OCI-LY7 (cell line): ENCODE data around the gene CFAP77. TPM values are rescaled to one million over a fixed set of nuclear protein-coding genes. Genes with fewer than 3 reads are reported as not detected.
A peak's percentile ranks its signal among the peaks of the same experiment; 100 is the strongest.

ENCODE experiments used
- BruUV-seq: library from RNA; stranded (reverse); fragments of 400-500 nt; replicated peaks from 2 replicates; lab custom pipeline; 2021; lab: Mats Ljungman, UMichigan
- CTCF ChIA-PET: fragments of 300-600 bp; sonication (Branson Sonifier 250); formaldehyde crosslinking; loops from one replicate; lab custom pipeline; 2022; ENCODE audit warnings: antibody characterized with exemption; ENCODE audit not compliant: unreplicated experiment; lab: Charles Lee
- POLR2A ChIA-PET: fragments of 300-600 bp; sonication (Branson Sonifier 250); formaldehyde crosslinking; loops from one replicate; lab custom pipeline; 2022; ENCODE audit warnings: antibody characterized with exemption; lab: Charles Lee
- DNase-seq: peaks from one replicate; pipeline ENCODE4 v3.0.0-alpha.2; 2015; ENCODE audit warnings: low spot score
- H2AFZ ChIP-seq: fragments of 200-600 bp; sonication (generic), shearing (Covaris generic); 2 replicates; pipeline ENCODE4 v1.6.1; 2014; ENCODE audit warnings: mild to moderate bottlenecking, antibody characterized with exemption, low read length, moderate library complexity
- H3K27ac ChIP-seq: fragments of 200-600 bp; sonication (generic); 2 replicates; pipeline ENCODE4 v1.5.1; 2014; ENCODE audit warnings: mixed run types, low read depth, mild to moderate bottlenecking, moderate library complexity, low read length, inconsistent platforms; ENCODE audit not compliant: poor library complexity, severe bottlenecking
- H3K36me3 ChIP-seq: fragments of 200-600 bp; sonication (generic); 2 replicates; pipeline ENCODE4 v1.6.1; 2014; ENCODE audit warnings: mild to moderate bottlenecking, antibody characterized with exemption, low read length, moderate library complexity, mixed read lengths; ENCODE audit not compliant: insufficient read depth
- H3K4me1 ChIP-seq: fragments of 200-600 bp; sonication (generic); 2 replicates; pipeline ENCODE4 v1.5.1; 2014; ENCODE audit warnings: mild to moderate bottlenecking, low read length; ENCODE audit not compliant: insufficient read depth, poor library complexity, severe bottlenecking
- H3K4me2 ChIP-seq: fragments of 200-600 bp; sonication (generic); 2 replicates; pipeline ENCODE4 v1.6.1; 2014; ENCODE audit warnings: mild to moderate bottlenecking, low read length
- H3K4me3 ChIP-seq: fragments of 200-600 bp; sonication (generic); 2 replicates; pipeline ENCODE4 v1.5.1; 2014; ENCODE audit warnings: mild to moderate bottlenecking, low read depth, low read length; ENCODE audit not compliant: poor library complexity, severe bottlenecking
- H3K79me2 ChIP-seq: fragments of 200-600 bp; sonication (generic); 2 replicates; pipeline ENCODE4 v1.6.1; 2016; ENCODE audit warnings: low read depth, mild to moderate bottlenecking, low read length, moderate library complexity, mixed read lengths; ENCODE audit not compliant: insufficient read depth
- H3K9me2 ChIP-seq: fragments of 200-600 bp; sonication (generic); 2 replicates; pipeline ENCODE4 v1.6.1; 2016; ENCODE audit warnings: mild to moderate bottlenecking, low read length, mixed read lengths; ENCODE audit not compliant: insufficient read depth
- H3K9me3 ChIP-seq: fragments of 200-600 bp; sonication (generic); 2 replicates; pipeline ENCODE4 v1.6.1; 2014; ENCODE audit warnings: mild to moderate bottlenecking, mixed run types, low read length, mixed read lengths
- H4K20me1 ChIP-seq: fragments of 200-600 bp; sonication (generic); 2 replicates; pipeline ENCODE4 v1.6.1; 2014; ENCODE audit warnings: mild to moderate bottlenecking, antibody characterized with exemption, low read length, moderate library complexity, mixed read lengths; ENCODE audit not compliant: insufficient read depth
- EZH2phosphoT487 ChIP-seq: fragments of 200-600 bp; sonication (generic); IDR thresholded peaks from 2 replicates; pipeline ENCODE4 v1.6.1; 2018; ENCODE audit warnings: low read depth, borderline replicate concordance, mild to moderate bottlenecking, mixed run types, antibody characterized with exemption, low read length, moderate library complexity, mixed read lengths
- intact Hi-C: fragments of 100-400 bp; cut with micrococcal nuclease; formaldehyde crosslinking; loops from one replicate; pipeline ENCODE4 v1.10.0; 2022; ENCODE audit not compliant: unreplicated experiment
- total RNA-seq, 2 experiments: library from RNA; depleted of rRNA in 1 of 2; stranded (reverse); fragments of >200 nt in 1 of 2; shearing (Covaris generic) in 1 of 2; gene quantifications; 2 replicates each; pipeline ENCODE4 v1.2.3, GENCODE V29; 2014 to 2022
- TF ChIP-seq, protein P1 (sequence below): fragments of 200-600 bp; sonication (generic); conservative IDR thresholded peaks from 2 replicates; pipeline ENCODE4 v1.5.1; 2014; ENCODE audit warnings: mild to moderate bottlenecking, antibody characterized with exemption, low read length, moderate library complexity, mixed read lengths

Gene CFAP77
- total RNA-seq, 2 experiments from 2014 or later, result not detected

DNA sequence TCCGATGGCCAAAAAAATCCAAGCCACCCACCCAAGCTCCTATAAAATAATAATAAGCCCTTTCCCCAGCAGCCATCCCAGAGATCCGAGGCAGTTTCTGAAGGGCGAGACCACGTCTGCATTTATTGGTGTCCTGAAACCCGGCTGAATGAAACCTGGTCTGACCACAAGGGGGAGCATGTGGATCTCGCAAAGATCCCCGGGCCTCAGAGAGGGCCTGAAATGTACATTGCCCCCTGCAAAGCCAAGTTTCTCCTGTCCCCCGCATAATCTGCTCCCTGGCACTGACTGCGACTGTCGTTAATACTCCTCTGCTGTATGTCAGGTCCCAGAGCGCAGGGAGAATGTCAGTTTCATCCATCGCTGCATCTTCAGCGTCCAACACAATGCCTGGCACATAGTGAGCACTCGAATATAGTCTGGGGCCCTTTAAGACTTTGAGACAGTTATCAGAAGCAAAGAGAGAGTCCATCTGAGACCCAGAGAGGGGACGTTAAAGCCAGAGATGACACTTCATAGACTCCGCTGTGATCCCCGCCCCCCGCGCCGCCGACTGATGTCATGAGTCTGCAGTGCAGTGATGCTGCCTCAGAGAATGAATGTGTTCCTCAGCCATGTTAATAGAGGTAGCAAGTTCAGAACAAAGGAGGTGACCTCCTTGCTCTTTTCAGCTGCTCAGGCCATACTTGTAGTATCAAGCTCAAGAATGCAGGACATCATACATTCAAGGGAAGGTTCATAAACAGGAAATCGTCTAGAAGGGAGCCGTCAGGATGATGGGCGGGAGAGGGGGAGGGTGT, 97.9 kb downstream of the CFAP77 start:
- H3K4me3 ChIP-seq, result no peak overlapping the region
- H3K9me3 ChIP-seq, result no peaks in the 10 kb centered on the region
- intact Hi-C loops, result loop anchor here (1.0 kb wide), 3 partner anchors 67 to 292 kb away; no protein-coding TSS in a partner anchor
- H4K20me1 ChIP-seq, result no peaks in the 10 kb centered on the region
- POLR2A ChIA-PET, result no interaction called here
- no peaks in the 10 kb centered on the region for H3K79me2 ChIP-seq
- CTCF ChIA-PET, result no interaction called here
- no peaks in the 10 kb centered on the region for H3K9me2 ChIP-seq
- H3K36me3 ChIP-seq, result no peaks in the 10 kb centered on the region
- H3K4me2 ChIP-seq, result no peak overlapping the region
- peak; percentile 77 for DNase-seq
- no peak overlapping the region for H3K27ac ChIP-seq
- BruUV-seq, result no TSS peak
- no peaks in the 10 kb centered on the region for H3K4me1 ChIP-seq
- H2AFZ ChIP-seq, result no peak overlapping the region
- TF ChIP-seq, protein P1, sequence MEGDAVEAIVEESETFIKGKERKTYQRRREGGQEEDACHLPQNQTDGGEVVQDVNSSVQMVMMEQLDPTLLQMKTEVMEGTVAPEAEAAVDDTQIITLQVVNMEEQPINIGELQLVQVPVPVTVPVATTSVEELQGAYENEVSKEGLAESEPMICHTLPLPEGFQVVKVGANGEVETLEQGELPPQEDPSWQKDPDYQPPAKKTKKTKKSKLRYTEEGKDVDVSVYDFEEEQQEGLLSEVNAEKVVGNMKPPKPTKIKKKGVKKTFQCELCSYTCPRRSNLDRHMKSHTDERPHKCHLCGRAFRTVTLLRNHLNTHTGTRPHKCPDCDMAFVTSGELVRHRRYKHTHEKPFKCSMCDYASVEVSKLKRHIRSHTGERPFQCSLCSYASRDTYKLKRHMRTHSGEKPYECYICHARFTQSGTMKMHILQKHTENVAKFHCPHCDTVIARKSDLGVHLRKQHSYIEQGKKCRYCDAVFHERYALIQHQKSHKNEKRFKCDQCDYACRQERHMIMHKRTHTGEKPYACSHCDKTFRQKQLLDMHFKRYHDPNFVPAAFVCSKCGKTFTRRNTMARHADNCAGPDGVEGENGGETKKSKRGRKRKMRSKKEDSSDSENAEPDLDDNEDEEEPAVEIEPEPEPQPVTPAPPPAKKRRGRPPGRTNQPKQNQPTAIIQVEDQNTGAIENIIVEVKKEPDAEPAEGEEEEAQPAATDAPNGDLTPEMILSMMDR, result peak; percentile 91
- TF ChIP-seq EZH2phosphoT487, result no peak

DNA sequence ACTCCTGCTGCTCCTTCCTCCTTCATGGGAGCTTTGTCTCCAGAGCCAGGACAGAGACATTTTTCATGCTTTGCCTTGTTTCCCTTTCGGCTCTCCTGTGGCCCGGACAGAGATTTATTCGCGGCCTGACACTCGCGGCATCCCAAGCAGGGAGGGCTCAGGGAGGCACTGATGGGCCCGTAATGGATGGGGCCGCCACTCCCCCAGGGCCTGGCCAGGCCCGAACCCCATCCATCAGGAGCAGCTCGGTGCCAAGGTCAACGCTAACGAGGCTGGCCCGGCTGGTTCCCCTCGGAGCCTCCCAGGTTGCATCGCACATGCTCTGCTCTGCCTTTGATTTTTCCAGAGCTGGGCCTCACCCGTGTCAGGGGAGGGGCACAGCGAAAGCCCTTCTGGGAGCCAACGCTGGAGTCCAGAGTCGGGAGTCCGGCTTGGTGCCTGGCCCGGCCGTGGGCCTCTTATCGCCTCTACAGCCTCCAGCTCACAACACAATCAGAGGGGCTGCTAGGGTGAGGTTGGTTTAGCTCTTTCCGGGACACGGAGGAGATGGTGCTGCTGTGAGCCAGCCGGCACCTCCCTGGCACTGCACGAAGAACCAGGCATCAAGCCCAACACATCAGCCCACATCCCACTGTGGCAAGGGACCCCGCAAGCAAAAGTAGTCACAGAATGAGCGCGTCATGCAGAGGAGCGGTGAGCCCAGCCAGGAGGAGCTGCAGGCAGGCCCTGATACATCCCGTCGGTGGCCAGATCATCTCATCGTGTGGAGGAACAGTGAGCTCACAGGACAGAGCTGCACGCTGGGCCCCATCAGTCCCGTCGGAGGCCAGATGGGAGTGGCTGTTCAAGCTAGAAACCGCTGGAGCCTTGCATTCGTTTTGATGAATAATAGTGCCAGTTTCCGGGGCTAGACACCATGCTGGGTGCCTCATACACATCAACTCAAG, 100.2 kb downstream of the CFAP77 start:
- H3K4me1 ChIP-seq, result no peaks in the 10 kb centered on the region
- no peaks in the 10 kb centered on the region for H3K9me2 ChIP-seq
- DNase-seq, result no peak
- no peaks in the 10 kb centered on the region for H4K20me1 ChIP-seq
- H3K4me3 ChIP-seq, result no peak overlapping the region
- H3K9me3 ChIP-seq, result no peaks in the 10 kb centered on the region
- TF ChIP-seq EZH2phosphoT487, result no peak
- TF ChIP-seq, protein P1, result no peak
- no TSS peak for BruUV-seq
- CTCF ChIA-PET, result no interaction called here
- H3K4me2 ChIP-seq, result no peak overlapping the region
- POLR2A ChIA-PET, result no interaction called here
- no peaks in the 10 kb centered on the region for H3K79me2 ChIP-seq
- H3K36me3 ChIP-seq, result no peaks in the 10 kb centered on the region
- no peak overlapping the region for H3K27ac ChIP-seq
- intact Hi-C loops, result no loop called here
- no peak overlapping the region for H2AFZ ChIP-seq
